Ecto neural progenitor cell (in vitro differentiated cells): ENCODE results near the gene STAC.
"Not testable (repeated sequence)": the region's sequence is repeated elsewhere in the genome, so short reads cannot be mapped to it uniquely, and the experiment has no call there.

Experiments
- DNase-seq: peaks from one replicate; pipeline ENCODE4 v3.0.0-alpha.2; 2018; ENCODE audit warnings: low spot score

STAC gene

GRCh38 chr3:36480911-36481648 is 100.8 kb downstream of the STAC start:
- no peak for DNase-seq

- DNase-seq: no peak
Measured at GRCh38 chr3:36482256-36482655, 102.0 kb downstream of the STAC start.

GRCh38 chr3:36482880-36483279 is 102.6 kb downstream of the STAC start:
- DNase-seq: no peak

- DNase-seq: no peak
Measured at GRCh38 chr3:36483709-36484108, 103.4 kb downstream of the STAC start.

GRCh38 chr3:36484386-36484785 is 104.1 kb downstream of the STAC start:
- DNase-seq: no peak

GRCh38 chr3:36486009-36486795 is 105.9 kb downstream of the STAC start:
- no peak for DNase-seq

- no peak for DNase-seq
Measured at GRCh38 chr3:36487616-36488015, 107.3 kb downstream of the STAC start.

- DNase-seq: no peak
Measured at GRCh38 chr3:36488077-36488789, 107.9 kb downstream of the STAC start.

GRCh38 chr3:36489101-36489500 is 108.8 kb downstream of the STAC start:
- DNase-seq: no peak

- no peak for DNase-seq
Measured at GRCh38 chr3:36489679-36490425, 109.5 kb downstream of the STAC start.

GRCh38 chr3:36493051-36493450 is 112.7 kb downstream of the STAC start:
- DNase-seq: no peak

GRCh38 chr3:36494461-36495109 is 114.3 kb downstream of the STAC start:
- DNase-seq: no peak

- DNase-seq: no peak
Measured at GRCh38 chr3:36496684-36497633, 116.7 kb downstream of the STAC start.

GRCh38 chr3:36500053-36500452 is 119.7 kb downstream of the STAC start:
- DNase-seq: not testable (repeated sequence)

- no peak for DNase-seq
Measured at GRCh38 chr3:36501616-36502015, 121.3 kb downstream of the STAC start.

- DNase-seq: no peak
Measured at GRCh38 chr3:36505393-36505792, 125.1 kb downstream of the STAC start.

GRCh38 chr3:36511791-36512486 is 131.6 kb downstream of the STAC start:
- no peak for DNase-seq

GRCh38 chr3:36512555-36512954 is 132.3 kb downstream of the STAC start:
- no peak for DNase-seq

- DNase-seq: no peak
Measured at GRCh38 chr3:36514171-36514570, 133.9 kb downstream of the STAC start.

GRCh38 chr3:36519682-36520081 is 139.4 kb downstream of the STAC start:
- no peak for DNase-seq
